GM03348 (cell line): ENCODE results near the gene SULT2B1.

Experiments used
- DNase-seq: peaks from one replicate; pipeline ENCODE4 v3.0.0; 2012; ENCODE audit warnings: low spot score

The SULT2B1 gene

DNA sequence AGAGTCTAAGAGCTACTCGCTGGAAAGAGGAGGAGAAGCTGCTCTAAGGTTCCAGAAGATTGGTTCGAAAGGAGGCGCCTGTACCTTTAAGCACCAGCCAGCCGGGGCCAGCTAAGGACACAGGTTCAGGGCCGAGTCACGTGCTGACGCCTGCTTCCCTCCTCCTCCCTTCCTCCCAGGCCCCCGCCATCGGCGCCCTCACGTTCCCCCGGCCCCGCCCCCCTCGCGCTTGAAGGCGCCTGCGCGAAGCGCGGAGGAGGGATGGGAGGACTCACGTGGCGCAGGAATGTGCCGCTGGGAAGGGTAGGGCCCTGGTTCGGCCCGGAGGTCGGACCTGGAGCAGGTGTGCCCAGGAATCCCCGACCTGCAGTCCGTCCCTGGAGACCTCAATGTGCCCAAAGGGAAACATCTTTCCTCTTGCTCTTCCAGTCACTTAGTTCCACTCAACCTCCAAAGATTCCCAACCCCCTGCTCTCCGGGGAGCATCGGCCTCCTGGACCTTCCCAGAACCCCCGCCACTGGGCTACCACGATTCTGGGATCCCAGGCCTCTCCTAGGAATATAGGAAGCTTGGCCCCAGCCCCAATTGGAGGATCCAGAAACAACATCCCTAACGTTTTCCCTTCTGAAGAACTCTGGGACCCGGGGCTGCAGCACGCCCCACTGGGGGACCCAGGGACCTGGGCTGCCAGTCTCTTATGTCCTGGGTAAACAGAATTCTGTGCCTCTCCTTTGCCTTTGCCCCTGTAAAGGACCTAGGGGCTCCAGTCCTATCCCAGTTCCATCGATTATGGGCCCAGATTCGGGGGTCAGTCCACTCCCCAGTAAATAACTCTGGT lies 82.7 kb downstream of the SULT2B1 start:
- peak; percentile 95 for DNase-seq

DNA sequence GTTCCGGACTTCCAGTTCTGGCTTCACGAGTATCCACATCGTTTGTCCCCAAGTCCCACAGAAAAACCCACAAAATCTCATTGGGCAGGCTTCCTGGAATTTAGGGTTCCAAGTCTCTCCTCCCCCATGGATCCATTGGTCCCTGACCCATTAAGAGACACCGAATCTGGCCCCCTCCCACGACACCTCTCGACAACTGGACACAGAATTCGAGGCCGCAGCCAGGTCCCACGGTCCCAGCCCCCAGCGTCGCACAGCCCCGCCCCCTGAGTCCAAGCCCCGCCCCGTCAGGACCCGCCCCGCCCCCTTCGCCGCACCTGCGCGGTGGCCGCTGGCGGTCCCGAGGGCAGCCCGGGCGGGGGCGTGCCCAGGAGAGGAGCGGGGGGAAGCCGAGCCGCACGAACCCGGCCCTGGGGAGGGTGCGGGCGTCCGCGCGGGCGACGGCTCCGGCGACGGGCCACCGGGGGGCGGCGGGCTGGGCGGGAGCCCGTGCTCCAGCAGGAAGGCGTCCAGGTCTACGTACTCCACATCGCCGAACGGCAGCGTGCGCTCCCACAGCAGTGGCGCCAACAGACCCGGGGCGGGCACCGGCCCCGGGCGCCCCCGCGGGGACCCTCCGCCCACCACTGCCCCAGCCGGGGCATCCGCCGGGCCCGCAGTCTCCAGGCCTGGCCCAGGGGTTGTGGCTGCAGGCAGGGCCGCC lies 83.4 kb downstream of the SULT2B1 start:
- DNase-seq, result peak; percentile 89

DNA sequence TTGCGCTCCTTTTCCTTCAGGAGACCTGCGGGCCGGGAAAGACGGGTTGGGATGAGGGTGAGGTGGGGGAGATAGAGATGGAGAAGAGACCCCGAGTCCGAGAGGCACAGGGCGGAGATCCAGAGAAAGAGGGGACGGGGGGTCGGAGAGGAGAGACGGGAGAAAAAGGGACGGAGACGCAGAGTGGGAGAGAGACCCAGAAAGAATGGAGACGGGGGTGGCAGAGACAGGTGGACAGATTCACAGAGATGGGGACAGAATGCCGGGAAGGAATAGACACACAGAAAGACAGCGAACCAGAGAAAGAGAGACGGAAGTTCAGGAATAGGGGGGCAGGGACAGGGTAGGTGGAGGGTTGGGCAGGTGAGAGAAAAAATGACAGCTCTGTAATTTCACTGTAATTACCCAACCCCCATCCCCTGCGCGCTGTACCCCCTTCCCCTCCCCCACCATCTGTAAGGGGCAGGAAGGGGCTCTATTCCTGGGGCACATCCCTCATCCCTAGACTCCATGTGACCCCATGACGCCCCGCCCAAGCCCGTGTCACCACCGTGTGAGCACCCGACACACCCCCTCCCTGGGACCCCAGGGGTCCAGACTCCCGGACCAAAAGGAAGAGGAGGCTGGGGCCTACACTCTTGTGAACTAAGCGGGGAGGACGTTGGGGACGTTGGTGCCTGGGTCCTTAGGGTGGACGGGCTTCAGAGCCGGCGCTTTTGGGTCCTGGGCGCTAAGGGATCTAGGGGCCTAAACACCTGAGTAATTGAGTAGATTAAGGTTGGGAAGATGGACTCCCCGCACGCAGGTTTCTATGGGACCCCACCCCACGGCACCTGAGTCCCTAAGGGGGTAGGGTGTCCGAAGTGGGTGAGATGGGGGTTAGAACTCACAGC lies 84.2 kb downstream of the SULT2B1 start:
- DNase-seq, result no peak

DNA sequence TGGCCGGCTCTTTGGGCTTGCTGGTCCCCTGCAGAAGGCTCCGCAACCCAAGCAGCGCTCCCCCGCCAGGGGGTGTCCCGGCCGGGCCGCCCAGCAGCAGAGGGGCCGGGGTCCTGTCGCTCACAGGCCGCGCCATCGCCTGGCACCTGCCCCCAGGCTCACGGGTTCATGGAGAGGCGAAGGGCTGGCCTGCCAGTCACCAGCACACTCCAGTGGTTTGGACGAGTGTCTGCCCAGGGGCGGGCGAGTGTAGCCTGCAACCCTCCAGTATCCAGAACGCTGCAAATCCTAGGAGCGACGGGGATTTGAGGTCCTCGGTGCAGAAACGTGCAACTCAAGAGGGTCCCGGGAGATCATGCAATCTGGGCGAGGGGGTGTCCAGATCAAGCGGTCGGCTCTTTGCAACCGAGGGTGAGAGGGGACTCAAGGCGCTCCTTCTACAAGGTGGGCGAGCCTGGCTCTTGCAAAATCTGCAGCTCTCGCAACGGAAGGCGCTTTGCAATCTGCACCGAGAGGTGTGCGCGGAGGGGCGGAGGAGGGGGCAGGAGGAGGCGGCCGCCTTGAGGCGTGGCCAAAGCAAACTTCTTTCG lies 85.0 kb downstream of the SULT2B1 start, which contains the start of gene DBP:
Gene DBP, minus strand, starts transcription at position 521 of the 590 bp plus-strand sequence. Its CDS starts 385 bp downstream, at position 136.
- DNase-seq, result no peak

DNA sequence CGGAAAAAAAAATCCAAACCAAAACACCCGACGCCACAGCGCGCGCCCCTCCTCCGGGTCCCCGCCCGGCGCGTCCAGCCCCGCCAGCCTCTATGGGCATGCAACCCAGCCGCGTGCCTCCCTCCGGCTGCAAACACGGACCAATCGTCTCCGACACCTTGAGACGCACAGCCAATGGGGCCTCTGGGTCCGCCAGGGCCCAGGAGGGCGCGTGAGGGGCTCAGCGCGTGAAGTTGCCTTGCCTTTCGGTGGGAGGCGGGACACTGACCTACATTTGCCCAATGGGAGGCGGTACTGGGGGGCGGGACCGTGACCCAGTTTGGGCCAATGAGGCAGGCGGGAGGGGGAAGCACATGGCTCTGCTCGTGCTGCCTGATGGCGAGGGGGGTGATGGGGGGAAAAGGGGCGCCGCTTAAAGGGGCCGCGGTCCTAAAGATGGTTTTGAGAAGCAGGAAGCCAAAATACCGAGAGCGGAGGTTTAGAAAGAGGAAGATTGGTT lies 85.5 kb downstream of the SULT2B1 start:
- DNase-seq, result peak; percentile 97

DNA sequence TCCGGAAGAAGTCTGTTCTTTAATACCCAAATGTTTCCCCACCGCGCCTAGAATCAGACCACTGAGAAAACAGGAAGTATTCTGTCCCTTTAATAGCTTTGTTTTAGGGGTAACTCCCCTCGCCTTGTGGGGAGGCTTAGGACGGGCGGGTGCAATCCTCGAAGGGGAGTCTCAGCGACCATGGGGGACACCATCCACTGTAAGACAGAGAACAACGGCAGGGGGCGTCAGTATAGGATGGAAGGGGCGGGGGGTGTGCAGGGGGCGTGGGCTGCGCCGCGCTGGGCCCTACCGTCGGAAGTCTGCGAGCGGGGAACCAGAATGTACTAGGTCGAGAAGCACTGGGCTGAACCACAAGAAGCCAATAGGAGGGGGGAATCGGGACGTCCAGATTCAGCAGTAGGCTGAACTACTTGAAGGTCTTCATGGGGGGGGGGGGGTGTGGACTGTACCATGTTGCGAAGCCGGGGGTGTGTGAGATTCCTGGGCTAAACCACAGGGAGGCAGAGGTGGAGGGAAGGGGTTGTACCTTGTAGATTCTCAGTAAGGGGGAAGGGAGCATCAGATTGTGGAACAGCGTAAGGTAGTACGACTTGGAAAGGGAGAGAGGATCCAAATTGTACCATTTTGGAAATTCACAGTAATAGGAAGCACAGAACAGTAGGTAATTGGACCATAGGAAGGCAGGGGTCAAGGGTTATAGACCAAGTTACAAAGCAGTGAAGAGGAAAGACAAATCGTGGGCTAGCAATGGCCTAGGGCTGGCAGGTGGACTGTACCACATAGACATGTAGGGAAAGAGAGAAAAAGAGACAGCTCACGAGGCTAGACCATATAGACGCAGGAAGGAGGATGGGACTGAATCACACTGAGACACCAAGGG lies 86.2 kb downstream of the SULT2B1 start:
- DNase-seq, result peak; percentile 93

DNA sequence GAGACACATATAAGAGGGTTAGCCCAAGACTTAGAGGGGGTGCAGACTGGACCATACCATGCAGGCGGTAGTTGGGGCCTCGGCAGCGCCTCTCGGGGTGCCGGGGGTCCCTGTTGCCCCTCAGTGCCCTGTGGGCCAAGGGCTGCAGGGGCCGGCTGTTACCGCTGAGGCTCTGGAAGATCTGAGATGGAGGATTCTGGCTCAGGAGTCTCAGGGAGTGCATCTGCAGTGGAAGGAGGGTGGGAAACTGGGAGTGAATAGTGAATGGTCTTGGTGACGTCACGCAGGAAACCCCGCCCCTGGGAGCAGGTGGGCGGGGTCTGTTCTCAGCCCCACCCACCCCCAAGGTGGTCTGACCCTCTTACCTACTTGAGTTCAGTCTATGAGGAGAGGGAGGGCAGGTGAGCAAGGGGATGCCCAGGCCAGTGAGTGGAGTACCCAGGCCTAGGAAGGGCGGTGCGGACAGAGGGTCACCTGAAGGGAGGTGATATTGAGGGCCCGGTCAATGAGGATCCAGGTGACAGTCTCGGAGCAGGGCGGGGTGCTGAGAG lies 86.9 kb downstream of the SULT2B1 start:
- no peak for DNase-seq

DNA sequence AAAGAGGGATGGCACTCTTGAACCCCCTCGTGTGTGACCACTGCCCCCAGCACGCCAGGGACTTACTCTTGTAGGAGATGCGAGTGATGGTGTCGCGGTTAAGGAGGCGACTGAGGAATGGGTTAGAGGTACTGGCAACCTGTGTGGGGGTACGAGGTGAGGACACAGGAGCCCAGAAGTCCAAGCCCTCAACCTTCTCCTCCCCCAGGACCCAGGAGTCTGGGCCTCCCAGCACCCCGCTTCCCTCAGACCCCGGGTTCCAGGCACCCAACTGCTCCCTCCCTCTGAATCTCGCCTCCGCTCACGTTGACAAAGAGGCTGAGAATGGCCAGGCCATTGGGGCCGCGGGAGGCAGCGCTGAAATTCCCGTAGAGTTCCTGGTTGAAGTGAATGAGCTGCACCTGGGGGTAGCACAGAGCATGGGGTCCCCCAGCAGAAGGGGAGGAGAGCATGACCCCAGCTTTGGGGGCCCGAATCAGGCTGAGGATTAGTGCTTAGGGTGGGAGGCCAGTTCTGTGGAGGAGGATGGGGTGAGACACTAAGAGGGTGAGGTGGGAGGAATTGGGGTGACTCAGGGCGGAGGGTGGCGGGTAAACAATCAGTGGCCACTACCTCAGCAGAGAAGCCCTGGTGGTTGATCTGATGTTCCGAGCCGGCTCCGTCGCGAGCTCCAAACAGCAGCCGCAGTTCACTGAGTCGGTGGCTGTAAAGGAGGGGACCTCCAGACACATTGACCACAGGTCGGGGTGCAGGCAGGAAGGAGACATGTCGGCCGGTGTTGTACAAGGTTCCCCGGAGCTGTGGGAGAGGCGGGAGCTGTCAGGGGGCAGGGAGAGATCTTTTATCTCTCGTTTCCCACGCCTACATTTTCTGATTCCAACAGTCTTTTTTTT lies 87.8 kb downstream of the SULT2B1 start:
- no peak for DNase-seq

DNA sequence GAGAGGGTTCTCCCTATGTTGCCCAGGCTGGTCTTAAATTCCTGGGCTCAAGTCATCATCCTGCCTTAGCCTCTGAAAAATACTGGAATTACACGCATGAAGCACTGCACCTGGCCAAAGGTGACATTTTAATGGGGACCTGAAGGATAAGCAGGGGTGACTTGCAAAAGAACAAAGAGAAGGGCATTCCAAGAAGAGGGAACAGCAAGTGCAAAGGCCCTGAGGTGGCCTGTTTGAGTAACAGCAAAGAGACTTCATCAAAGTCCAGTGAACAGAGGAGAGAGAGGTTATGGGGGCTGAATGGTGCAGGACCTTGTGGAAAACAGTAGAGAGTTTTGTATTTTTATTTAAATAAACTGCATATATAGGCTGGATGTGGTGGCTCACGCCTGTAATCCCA lies 89.9 kb downstream of the SULT2B1 start:
- DNase-seq, result no peak

DNA sequence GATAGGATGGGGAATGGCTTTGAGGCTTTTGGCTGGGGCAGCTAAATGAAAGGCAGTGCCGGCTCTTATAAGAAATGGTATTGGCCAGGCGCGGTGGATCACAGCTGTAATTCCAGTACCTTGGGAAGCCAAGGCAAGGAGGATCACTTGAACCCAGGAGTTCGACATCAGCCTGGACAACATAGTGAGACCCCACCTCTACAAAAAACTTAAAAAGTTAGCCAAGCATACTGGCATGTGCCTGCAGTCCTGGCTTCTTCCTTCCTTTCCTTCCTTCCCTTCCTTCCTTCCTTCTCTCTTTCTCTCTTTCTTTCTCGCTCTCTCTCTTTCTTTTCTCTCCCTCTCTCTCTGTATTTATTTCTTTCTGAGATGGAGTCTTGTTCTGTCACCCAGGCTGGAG lies 90.9 kb downstream of the SULT2B1 start:
- DNase-seq, result no peak

DNA sequence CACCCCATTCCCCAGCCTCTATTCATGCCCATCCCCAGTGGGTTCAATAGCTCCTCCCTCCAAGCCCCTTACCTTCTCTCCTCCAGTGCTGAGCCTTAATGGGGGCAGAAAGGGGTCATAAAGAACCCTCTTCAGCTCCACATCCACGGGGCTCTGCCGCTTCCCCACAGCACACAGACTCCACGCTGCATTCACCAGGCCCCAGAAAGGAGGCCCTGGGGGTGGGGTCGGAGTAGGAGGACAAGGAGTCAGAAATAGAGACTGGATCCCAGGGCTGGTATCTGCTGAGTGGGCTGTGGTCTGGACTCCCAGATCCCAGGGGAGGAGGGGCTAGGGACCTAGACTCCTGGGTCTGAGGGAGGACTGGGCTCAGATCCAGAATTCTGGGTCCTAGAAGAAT lies 92.4 kb downstream of the SULT2B1 start:
- no peak for DNase-seq

DNA sequence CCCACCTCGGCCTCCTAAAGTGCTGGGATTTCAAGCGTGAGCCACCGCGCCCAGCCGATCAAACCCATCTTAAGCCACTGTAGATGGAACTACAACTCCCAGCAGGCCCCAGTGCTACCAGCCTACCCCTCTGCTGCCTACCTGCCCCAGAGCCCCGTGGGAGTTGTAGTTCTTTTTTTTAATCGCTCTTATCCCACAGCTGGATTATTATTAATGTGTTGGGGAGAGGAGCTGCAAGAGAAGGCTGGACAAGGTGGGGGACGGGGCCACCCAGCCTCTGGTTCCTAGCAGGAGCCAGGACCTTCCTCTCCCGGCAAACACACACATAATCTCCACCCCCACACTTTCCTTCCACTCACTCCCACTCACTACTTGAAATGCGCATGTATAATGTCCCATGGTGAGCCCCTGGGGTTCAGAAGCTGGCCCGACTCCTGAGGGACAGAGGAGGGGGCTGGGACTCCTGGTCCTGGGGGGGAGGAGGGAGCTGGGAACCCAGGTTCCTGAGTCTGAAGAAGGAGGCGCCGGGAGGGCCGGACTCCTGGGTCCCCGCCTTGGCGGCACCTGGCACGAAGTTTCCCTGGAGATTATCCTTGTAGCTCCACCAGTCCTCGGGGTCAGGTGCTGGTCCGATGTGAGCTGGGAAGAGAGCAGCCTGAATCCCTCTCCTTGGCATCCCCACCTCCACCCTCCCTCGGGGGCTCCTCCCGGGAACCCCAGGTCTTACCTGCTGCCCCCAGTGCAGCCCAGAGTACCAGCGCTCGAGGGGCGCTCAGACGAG lies 93.1 kb downstream of the SULT2B1 start:
- peak; percentile 71 for DNase-seq

DNA sequence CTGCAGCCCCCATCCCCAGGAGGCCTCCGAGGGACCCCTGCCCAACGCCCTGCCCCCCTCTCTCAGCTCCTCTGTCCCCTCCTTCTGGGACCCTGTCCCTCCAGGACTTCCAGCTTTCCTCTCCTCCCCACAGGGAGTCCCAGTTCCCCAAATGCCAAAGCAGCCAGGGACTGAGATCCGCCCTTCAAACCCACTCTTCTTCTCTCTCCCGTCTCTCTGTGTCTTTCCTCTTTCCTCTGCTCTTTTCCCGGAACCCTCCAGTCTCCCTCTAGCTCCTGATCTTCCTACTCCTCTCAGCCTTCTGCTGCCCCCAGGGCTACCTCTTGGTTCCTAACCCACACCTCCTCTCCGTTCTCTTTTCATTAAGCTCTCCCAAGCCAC lies 93.6 kb downstream of the SULT2B1 start:
- DNase-seq, result no peak

DNA sequence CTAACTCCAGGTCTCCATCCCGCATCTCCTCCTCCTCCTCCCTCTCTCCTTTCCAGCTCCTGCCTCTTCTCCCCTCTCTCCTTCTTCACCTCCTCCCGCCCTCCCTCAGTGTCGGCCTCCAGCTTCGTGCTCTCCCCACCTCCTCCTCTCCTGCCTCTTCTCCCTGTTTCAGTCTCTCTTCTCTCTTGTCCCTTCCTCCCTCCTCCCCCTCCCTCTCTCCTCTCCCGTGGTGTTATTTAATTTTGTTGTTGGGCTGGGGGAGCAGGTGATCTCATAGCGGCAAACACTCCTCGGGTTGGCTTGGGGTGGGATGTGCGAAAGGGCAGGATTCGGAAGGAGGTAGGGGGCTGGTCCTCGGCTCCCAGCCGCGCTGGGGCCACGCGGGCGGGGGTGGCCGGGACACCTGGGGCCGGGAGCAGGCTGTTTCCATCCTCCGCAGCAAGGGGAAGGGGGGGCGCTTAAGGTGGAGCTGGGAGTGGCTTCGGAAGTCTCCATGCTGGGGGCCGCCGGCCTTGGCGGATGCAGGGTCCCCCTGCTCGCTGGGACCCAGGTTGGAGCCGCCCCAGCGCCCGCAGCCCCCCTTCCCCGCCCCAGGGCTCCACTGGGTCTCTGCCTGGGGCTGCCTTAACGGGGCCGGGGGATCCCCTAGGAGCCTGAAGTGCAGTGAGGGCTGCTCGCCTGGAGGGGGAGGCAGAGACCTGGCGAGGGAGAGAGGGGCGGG lies 94.2 kb downstream of the SULT2B1 start, which contains the start of gene CA11:
Gene CA11, minus strand, starts transcription at position 187 of the 721 bp plus-strand sequence. CDS start 555 bp downstream, outside the sequence.
- peak; percentile 93 for DNase-seq

DNA sequence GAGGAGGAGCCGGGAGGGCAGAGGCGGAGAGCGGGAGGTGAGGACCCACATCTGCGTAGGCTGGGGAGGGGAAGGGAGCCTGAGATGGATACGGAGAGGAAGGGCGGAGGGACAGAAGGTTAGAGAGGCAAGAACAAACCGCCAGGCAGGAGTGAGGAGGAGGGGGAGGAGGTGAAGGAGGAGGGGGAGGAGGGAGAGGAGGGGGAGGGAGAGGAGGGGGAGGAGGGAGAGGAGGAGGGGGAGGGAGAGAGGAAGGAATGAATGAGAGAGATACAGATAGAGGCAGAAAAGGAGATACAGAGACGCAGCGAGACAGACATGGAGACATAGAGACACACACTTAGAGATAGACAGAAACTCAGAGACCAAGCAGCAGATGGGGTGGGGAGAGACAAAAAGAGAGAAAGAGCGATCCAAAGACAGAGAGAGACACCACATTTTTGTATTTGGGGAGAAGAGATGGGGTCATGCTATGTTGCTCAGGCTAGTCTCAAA lies 94.8 kb downstream of the SULT2B1 start:
- DNase-seq, result no peak

DNA sequence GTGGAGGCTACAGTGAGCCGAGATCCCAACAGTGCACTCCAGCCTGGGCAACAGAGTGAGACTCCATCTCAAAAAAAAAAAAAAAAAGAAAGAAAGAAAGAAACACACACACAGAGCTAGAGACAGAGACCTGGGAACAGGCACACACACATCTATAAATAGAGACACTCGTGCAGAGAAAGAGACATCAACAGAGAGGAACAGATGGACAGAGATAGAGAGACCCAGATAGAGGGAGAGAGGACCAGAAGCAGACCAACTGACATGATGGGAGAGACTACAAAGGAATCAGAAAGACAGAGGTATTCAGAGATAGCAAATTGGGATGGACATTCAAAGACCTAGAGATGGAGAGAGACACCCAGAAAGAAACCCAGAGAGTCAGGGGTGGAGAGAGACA lies 96.2 kb downstream of the SULT2B1 start:
- no peak for DNase-seq
